Spleen (tissue), 7 donors: ENCODE results near the gene CIRBP.

Experiments used
- CTCF ChIP-seq, 11 experiments: fragments of 200-600 bp in 7 of 11; fragments of 450-650 bp in 4 of 11; sonication (generic) in 4 of 11; IDR thresholded peaks in 8 of 11; conservative IDR thresholded peaks in 3 of 11; 1 replicate in 7 of 11; 2 replicates in 4 of 11; pipeline versions ENCODE4 v1.4.0 to v1.8.0; 2016 to 2021; ENCODE audit warnings: antibody characterized with exemption in 11 of 11, inconsistent platforms in 4 of 11, mild to moderate bottlenecking in 1 of 11
- POLR2AphosphoS5 ChIP-seq, 3 donors: sonication (generic); formaldehyde crosslinking; IDR thresholded peaks; one replicate each; pipeline ENCODE4 v1.5.1; 2017; ENCODE audit warnings: antibody characterized with exemption in 3 of 3
- donor health status: DM: no; HTN: no; CAD: no; lungs with moderate emphysema.
- donor health status: DM: no; HTN: no; CAD: no.
- donor health status: DM: no; HTN: no; CAD: no.

- peak; percentile 48 to 71 (median 63) for TF ChIP-seq POLR2AphosphoS5 (IDR thresholded peaks at IDR 0.05)
- TF ChIP-seq CTCF (IDR thresholded peaks at IDR 0.05 in 8 of 11, conservative IDR thresholded peaks at IDR 0.05 in 3 of 11), result no peak
Observed at GRCh38 chr19:1232652-1233072, 36.5 kb upstream of the CIRBP start.
